Esophagus muscularis mucosa (tissue), 4 donors: ENCODE measurements around the gene AQP2.

Experiments
- CTCF ChIP-seq, 3 experiments: fragments of 200-600 bp in 2 of 3; fragments of 450-650 bp in 1 of 3; sonication (generic) in 2 of 3; IDR thresholded peaks; one replicate each; pipeline ENCODE4 v1.5.1; 2017 to 2019; ENCODE audit warnings: antibody characterized with exemption in 3 of 3, mild to moderate bottlenecking in 2 of 3, moderate library complexity in 1 of 3
- EP300 ChIP-seq: sonication (generic); formaldehyde crosslinking; IDR thresholded peaks from one replicate; pipeline ENCODE4 v1.6.1; 2017; ENCODE audit warnings: antibody characterized with exemption
- POLR2A ChIP-seq: fragments of 450-650 bp; IDR thresholded peaks from one replicate; pipeline ENCODE4 v1.6.1; 2017; ENCODE audit warnings: antibody characterized with exemption, moderate library complexity, mild to moderate bottlenecking, low read depth
- POLR2AphosphoS5 ChIP-seq, 2 donors: sonication (generic); formaldehyde crosslinking; IDR thresholded peaks; one replicate each; pipeline ENCODE4 v1.6.1; 2017; ENCODE audit warnings: antibody characterized with exemption in 2 of 2

- TF ChIP-seq POLR2AphosphoS5 (IDR thresholded peaks at IDR 0.05): no peak
- TF ChIP-seq CTCF (IDR thresholded peaks at IDR 0.05): no peak
- no peak for TF ChIP-seq POLR2A
- TF ChIP-seq EP300: no peak
Observed at GRCh38 chr12:49955899-49956662, 5.5 kb downstream of the AQP2 start.
